ENCODE data around the gene ATP6V0A1. TPM values are rescaled to one million over a fixed set of nuclear protein-coding genes. Genes with fewer than 3 reads are reported as not detected.
A peak's percentile ranks its signal among the peaks of the same experiment; 100 is the strongest.
"Not testable (repeated sequence)": the region's sequence is repeated elsewhere in the genome, so short reads cannot be mapped to it uniquely, and the experiment has no call there.

Gene ATP6V0A1
- total RNA-seq, 2 donors from 2014 or later: 78.0 to 80.3 TPM

DNA sequence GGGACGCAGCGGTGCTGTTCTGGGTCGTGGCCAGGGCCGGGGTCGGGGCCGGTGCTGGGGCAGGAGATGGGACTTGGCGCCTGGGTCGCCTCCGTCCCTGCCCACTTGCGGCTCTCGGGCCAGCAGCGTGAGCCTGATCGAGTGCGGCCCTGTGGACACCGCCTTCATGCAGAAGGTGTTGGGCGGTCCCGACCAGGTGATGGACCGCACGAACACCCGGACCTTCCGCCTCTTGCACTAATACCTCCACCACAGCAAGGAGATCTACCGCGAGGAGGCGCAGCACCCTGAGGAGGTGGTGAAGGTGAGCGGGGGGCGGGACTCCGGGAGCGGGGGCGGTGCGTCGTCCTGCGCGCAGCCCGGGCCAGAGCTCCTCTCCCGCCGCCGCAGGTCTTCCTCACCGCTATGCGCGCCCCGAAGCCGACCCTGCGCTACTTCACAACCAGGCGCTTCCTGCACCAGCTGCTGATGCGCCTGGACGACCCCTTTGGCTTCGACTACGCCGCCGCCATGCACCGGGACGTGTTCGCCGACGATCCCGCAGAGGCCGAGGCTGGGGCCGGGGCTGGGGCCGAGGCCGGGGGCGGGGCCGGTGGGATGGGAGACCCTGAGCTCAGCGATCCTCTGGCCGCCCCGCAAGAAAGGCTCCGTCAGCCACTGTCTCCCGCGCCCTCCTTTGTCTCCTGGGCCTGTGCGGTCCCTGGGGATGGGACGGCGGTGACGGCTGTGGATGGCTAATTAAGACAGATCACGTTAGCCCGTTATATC, 89.6 kb downstream of the ATP6V0A1 start:
- Histone ChIP-seq H3K9me3 (no peaks in the 10 kb centered on the region), H3K4me1 (replicated peaks) (no peaks in the 10 kb centered on the region), H3K27ac (no peak overlapping the region), H3K36me3 (no peaks in the 10 kb centered on the region), H3K27me3 (replicated peaks; ENCODE audit: insufficient read depth) (no peaks in the 10 kb centered on the region), H3K4me3 (peak overlapping the region; percentile 24 to 39)
- intact Hi-C loops (cut with DNase I): no loop called here
- peak; percentile 85 for DNase-seq (ENCODE audit: low spot score)
- WGBS: 20% methylated on average over 42 of the region's 74 CpGs
- TF ChIP-seq POLR2A (IDR thresholded peaks at IDR 0.05) (peak; percentile 17), POLR2AphosphoS5 (IDR thresholded peaks at IDR 0.05) (peak; percentile 77)
- TF ChIP-seq, protein P1, sequence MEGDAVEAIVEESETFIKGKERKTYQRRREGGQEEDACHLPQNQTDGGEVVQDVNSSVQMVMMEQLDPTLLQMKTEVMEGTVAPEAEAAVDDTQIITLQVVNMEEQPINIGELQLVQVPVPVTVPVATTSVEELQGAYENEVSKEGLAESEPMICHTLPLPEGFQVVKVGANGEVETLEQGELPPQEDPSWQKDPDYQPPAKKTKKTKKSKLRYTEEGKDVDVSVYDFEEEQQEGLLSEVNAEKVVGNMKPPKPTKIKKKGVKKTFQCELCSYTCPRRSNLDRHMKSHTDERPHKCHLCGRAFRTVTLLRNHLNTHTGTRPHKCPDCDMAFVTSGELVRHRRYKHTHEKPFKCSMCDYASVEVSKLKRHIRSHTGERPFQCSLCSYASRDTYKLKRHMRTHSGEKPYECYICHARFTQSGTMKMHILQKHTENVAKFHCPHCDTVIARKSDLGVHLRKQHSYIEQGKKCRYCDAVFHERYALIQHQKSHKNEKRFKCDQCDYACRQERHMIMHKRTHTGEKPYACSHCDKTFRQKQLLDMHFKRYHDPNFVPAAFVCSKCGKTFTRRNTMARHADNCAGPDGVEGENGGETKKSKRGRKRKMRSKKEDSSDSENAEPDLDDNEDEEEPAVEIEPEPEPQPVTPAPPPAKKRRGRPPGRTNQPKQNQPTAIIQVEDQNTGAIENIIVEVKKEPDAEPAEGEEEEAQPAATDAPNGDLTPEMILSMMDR (IDR thresholded peaks at IDR 0.05): peak in 3 of 4 experiments; percentile 53 to 78 (median 72)

DNA sequence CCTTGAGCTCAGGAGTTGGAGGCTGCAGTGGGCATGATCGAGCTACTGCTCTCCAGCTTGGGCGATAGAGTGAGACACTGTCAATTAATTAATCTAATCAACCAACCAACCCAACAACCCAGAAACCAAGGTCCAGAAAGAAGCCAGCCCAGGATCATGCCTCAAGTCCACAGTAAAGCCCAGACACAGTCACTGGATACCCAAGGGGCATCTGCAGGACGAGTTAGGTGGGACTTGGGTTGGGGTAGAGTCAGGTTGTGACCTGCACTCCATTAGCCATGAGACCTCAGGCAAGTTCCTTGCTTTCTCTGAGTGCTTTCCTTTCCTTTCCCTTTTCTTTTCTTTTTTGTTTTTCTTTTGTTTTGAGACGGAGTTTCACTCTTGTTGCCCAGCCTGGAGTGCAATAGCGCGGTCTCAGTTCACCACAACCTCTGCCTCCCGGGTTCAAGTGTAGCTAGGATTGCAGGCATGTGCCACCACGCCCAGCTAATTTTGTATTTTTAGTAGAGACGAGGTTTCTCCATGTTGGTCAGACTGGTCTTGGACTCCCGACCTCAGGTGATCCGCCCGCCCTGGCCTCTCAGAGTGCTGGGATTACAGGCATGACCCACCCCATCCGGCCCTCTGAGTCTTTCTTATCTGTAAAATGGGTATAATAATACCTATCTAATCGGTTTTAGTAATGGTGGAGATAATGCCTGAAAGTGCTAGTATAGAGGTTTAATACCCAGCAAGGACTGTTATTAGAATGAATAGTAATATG, 90.5 kb downstream of the ATP6V0A1 start:
- no peak for TF ChIP-seq POLR2A (IDR thresholded peaks at IDR 0.05)
- no peak for TF ChIP-seq POLR2AphosphoS5 (IDR thresholded peaks at IDR 0.05)
- TF ChIP-seq, protein P1 (IDR thresholded peaks at IDR 0.05): no peak

DNA sequence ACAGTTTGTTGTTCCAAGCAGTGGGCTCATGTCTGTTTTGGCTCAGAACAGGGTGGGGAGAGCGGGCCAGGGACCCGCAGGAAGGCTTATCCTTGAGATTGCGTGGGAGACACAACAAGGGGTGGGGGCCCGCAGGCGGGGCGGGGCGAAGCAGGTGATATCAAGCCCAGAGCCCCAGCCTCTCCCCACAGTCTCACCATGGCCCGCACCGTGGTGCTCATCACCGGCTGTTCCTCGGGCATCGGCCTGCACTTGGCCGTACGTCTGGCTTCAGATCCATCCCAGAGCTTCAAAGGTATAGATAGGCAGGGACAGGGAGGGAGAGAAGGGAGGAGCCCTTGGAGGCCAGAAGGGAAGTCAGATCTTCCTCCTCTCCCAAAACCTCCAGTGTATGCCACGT, 94.1 kb downstream of the ATP6V0A1 start, which contains the start of gene HSD17B1:
Gene HSD17B1 (plus strand): TSS at position 188 of the 400 bp plus-strand sequence. CDS start 11 bp downstream, at position 199.
- peak within 1 kb of the TSS in 1 of 2 donors; percentile 82 for H3K4me3 ChIP-seq
- 90% methylated on average over 15 of the region's 15 CpGs for WGBS
- DNase-seq (ENCODE audit: low spot score); H3K9me3 ChIP-seq; H3K36me3 ChIP-seq; H3K4me1 ChIP-seq (replicated peaks); H3K27ac ChIP-seq; H3K27me3 ChIP-seq (replicated peaks; ENCODE audit: insufficient read depth); intact Hi-C loops (cut with DNase I): not testable (repeated sequence)

More for the DNA sequence above, 90.5 kb downstream of the ATP6V0A1 start:
- Histone ChIP-seq H3K27me3 (replicated peaks; ENCODE audit: insufficient read depth) (no peaks in the 10 kb centered on the region), H3K36me3 (no peaks in the 10 kb centered on the region), H3K4me3 (no peak overlapping the region), H3K9me3 (no peaks in the 10 kb centered on the region), H3K4me1 (replicated peaks) (peaks cover 5% of the 10 kb centered on the region), H3K27ac (no peak overlapping the region)
- intact Hi-C loops (cut with DNase I): no loop called here
- DNase-seq (ENCODE audit: low spot score): no peak
- 84% methylated on average over 14 of the region's 14 CpGs for WGBS

DNA sequence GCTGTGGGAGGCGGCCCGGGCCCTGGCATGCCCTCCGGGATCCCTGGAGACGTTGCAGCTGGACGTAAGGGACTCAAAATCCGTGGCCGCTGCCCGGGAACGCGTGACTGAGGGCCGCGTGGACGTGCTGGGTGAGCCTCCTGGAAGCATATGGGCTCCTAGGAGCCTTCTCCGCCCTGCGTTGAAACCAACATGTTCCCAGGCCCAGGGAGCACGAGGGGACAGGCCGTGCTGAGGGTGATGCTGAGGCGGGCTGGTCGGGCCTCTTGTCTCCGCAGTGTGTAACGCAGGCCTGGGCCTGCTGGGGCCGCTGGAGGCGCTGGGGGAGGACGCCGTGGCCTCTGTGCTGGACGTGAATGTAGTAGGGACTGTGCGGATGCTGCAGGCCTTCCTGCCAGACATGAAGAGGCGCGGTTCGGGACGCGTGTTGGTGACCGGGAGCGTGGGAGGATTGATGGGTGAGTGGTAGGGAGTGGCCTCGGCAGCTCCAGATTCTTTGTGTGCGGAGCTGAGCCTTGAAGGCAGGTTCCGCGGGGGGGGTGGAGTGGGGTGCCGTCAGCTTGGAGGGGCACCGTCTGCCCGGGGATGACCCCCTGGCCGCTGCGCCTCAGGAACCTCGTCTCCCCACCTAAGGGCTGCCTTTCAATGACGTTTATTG, 94.6 kb downstream of the ATP6V0A1 start:
- no peak for TF ChIP-seq POLR2AphosphoS5 (IDR thresholded peaks at IDR 0.05)
- TF ChIP-seq, protein P1 (IDR thresholded peaks at IDR 0.05): peak in 1 of 4 experiments; percentile 23
- Histone ChIP-seq H3K27ac (no peak overlapping the region), H3K4me3 (no peak overlapping the region), H3K27me3 (replicated peaks; ENCODE audit: insufficient read depth) (no peaks in the 10 kb centered on the region), H3K9me3 (no peaks in the 10 kb centered on the region), H3K36me3 (no peaks in the 10 kb centered on the region), H3K4me1 (replicated peaks) (peaks cover 5% of the 10 kb centered on the region)
- intact Hi-C loops (cut with DNase I): no loop called here
- no peak for DNase-seq (ENCODE audit: low spot score)
- WGBS: 60% methylated on average over 44 of the region's 45 CpGs

DNA sequence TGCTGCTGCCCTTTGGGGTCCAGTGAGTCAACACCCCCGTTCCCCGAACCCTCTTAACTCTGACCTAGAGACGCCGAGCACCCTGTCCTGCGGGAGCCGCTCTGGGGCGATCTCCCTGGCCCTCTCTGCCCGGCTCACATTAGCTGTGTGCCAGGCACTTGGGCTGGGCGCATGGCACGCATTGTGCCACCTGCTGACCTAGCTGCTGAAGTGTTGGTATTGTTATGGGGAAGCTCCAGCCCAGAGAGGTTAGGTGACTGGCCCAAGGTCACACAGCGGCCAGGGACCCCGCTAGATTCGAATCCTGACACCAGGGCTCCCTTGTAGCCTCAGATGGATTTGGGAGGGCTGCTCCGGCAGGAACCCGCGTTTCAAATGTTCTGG, 95.2 kb downstream of the ATP6V0A1 start:
- Histone ChIP-seq H3K9me3 (no peaks in the 10 kb centered on the region), H3K27ac (peak overlapping the region; percentile 80 to 84), H3K36me3 (no peaks in the 10 kb centered on the region), H3K4me1 (replicated peaks) (peaks cover 5% of the 10 kb centered on the region), H3K27me3 (replicated peaks; ENCODE audit: insufficient read depth) (no peaks in the 10 kb centered on the region), H3K4me3 (peak overlapping the region; percentile 62 to 82)
- 40% methylated on average over 16 of the region's 16 CpGs for WGBS
- no peak for TF ChIP-seq POLR2A (IDR thresholded peaks at IDR 0.05)
- TF ChIP-seq, protein P1 (IDR thresholded peaks at IDR 0.05): no peak
- intact Hi-C loops (cut with DNase I): no loop called here
- no peak for DNase-seq (ENCODE audit: low spot score)
